GM19372 (cell line): Measurements from ENCODE around the gene CDH23.

Experiments used
- ATAC-seq: cut with Tn5 transposase; IDR thresholded peaks from one replicate; pipeline ENCODE4 v1.9.1; 2021; ENCODE audit warnings: mild to moderate bottlenecking, low read depth, moderate library complexity; ENCODE audit not compliant: unreplicated experiment

Gene CDH23

DNA sequence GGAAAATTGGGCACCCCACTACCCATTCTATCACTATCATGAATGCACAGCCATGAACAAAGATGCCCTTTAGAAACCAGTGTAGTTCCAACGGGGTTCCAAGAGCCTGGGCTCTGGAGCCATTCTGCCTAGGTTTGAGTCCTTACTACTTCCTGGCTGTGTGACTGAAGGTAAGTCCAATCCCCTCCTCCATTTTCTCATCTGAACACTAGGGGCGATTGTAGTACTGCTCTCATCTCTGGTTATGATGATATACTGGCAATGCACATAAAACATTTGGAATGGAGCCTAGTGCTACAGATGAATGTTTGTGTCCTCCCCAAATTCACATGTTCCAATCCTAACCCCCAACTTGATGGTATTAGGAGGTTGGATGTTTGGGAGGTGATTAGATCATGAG, 28.1 kb upstream of the CDH23 start:
- no peak for ATAC-seq

DNA sequence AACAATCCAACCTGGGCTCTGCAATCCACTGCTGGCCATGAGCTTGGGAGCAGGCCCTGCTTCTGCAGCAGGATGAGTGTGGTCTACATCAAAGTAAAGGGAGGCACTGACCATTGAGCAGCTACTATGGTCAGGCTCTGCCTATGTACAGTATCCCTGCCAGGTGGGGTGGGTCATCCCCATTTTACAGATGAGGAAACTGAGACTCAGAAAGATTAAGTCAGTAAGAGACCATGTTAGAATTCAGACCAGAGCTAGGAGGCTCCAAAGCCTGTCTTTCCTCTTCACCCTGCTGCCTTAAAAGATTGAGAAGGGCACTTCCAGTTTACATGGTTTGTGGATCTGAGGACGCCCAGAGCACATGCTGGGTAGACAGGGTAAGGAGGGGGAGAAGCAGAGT, 27.1 kb upstream of the CDH23 start:
- no peak for ATAC-seq

DNA sequence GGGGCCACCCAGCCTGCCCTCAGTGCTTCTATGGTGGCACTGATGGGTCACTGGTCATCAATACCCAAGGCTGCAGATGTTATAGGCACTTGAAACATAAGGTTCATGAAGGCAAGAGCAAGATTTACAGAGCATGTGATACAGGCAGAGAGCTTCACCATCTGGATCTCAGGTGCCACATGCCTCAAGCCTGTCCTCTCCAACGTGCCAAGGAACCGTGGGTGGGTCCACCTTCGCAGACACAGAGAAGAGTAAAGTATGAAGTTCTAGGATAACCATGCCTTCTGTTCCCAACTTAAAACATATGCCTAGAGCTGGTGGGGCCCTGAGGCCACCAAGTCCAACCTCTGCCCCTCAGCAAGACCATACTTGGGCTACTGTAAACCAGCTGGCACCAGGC, 26.7 kb upstream of the CDH23 start:
- no peak for ATAC-seq

DNA sequence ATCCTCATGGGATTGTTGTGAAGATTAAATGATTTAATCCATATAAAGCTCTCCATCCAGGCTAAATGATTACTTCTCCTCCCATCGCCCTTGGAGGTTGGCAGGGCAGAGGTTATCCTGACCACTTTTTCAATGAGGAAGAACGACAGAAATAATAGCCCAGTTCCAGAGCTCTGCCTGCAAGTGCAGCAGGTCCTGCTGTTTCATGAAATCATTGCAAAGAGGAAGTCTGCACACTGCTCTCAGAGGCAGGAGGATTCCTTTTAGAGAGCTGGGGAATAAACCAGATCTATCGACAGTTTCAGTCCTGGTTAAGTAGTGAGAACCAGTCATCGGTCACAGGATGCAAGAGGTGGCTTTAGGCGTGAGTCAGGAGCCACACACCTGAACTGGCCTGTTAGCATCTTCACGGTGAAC, 25.0 kb upstream of the CDH23 start:
- ATAC-seq = no peak

DNA sequence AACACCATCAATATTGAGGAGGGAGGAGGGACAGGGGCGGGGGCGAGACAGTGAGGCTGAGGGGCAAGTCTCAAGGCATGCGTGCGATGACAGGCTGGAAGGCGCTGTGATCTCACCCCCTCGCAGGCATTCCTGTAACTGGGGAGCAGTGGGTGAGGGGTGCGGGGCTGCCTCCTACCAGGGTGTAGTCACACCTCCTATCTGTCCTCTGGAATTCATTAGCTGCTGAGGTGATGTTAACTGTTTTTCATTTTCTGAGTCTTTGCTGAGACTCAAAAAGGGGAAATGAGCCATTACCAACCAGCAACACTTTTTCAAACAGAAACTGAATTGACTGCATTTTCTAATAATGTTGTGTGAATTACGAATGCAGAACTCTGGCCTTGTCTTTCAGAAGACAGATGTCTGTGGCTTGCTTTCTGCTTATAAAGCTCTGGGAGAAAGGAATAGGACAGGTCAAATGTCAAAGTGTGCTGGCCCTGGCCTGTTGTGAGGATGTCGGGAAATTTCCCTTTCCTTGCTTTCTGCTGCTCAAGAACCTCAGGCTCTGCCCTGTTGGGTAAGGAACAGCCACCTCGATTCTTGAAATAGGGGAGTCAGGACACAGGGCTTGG, 23.7 kb upstream of the CDH23 start:
- ATAC-seq = no peak

DNA sequence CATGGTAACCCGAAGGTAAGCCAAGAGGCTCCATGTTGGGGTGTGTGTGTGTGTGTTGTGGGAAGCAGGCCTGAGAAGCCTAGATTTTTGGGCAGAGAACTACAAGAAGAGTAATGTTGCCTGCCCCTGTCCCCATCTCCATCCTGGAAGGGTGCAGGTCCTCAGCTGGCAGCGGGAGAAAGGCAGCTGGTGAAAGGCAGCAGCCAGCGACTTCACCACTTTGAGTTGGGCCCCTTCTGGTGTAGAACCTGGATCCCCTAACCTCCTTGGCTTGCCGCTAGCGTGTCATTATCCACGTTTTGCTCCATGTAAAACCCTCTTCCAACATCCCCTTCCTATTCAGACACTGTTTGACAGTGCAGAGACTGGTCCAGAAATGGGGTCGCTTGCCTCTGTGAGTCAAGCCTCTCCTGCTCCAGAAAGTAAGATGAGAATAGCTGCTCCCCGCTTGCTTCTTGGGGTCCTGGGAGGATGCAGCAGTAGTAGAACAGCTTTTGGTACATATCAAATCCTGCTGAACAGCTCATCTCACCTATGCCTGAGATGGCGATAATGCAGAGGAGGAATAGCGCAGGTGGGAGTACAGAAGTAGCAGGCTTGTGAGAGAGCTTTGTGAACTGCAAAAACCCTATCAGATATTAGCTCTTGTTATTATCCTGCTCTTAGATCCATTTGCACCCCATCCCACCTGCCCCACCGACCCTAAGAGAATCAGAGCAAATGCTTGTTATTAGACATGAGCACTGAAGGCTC, 22.1 kb upstream of the CDH23 start:
- ATAC-seq = no peak

DNA sequence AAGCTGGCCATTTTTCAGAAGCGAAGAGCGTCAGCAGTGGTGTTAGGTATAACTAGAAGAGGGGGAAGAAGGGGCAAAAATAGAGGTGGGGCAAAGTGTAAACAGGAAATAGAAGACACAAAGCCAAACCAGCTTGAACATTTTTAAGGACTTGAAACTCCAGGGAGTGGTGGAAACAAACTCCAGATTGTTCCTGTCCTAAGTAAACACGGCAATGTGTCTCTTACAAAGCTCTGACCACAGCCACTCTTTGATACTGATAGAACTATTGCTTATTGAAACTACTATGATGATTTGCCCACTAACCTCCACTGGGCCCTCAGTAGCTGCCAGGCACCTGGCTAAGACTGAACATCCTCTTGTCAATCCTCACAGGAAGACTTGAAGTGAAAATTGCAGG, 20.8 kb upstream of the CDH23 start:
- ATAC-seq = no peak

DNA sequence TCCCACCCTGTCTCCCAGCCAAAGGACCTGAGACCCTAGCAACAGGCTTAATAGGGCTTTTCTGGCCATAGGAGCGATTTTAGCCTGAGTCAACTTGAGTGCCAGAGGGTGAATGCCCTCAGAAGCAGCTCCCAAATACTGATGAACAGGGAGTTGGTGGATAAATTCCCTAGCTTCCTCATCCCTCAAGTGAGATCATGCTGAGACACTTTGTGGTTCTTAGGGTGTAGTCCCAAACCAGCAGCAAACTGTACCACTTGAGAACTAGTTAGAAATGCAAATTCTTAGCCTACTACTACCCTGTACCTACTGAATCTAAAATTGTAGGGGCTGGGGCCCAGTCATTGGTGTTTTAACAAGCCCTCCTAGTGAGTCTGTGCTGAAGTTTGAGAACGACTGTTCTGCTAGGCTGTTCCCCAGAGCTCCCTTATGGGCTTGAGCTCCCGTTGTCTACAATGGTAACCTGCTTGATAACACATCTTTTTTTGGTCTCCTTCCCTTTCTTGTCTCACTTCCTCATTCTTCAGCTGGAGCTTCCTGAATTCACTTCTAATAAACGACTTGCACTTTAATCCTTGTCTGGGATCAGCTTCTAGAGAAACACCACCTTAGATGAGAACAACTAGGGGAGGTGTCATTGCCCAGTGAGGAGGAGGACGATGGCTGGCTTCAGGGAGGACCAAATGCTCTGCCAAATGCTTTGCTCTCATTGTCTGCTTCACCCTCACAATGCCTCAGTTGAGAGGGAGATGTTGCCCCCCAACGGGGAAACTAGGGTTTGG, 18.2 kb upstream of the CDH23 start:
- no peak for ATAC-seq

DNA sequence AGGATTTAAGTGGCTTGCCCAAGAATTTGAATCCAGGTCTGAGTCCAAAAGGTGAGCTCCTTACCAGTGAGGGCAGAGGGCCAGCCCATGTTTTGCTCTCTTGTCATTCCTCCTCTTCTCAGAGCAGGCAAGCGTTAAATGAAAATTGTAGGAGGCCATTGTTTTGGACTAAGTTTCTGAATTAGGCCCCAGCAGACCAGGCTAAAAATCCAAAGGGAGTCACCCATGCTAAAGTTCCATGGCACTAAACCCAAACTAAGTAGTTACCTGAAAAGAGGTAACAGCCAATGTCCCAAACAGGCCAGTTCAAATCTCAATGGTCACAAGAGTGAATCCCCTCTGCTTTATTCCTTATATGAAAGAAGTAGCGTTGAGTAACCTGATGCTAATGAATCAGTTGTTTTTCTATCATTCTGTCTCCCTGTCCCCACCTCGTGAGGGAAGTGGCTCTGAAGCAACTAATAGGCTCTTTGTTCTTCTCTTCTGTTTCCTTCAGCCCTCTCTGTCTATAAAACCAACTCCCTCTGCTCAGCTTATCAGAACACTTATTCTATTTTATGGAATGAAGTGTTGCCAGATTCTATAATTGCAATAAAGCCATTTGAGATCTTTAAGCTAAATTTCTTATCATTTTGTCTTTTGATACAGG, 17.5 kb upstream of the CDH23 start:
- ATAC-seq = no peak

DNA sequence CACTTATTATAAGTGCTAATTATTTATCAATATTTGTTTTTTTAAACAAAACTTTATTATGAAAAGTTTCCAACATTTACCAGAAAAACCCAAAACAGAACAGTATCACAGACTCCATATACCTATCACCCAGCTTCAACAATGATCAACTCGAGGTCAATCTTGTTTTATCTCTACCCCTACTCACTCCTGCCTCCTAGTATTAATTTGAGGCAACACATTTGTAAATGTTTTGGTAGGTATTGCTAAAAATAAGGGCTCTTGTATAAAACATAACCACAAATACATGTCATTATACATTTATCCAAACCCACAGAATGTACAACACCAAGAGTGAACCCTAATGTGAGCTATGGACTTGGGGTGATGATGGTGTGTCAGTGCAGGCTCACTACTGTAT, 15.9 kb upstream of the CDH23 start:
- no peak for ATAC-seq

DNA sequence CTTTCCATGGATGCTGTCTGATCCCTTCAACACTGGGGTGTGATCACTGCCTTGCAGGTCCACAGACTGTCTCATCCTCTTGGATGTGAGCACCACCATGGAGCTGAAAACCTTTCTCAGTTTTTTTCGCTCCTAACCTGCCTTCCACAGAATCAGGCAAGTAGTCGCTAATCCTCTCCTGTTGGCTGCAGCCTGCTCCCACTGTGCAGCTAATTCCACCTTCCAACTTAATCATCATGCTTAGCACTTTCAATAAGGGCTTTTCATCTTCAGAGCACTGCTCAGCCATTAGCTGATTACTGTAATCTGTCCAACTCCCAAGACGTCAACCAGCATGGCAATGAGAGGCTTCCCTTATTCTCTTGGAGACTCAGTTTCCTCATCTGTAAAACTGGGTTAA, 15.1 kb upstream of the CDH23 start:
- no peak for ATAC-seq

DNA sequence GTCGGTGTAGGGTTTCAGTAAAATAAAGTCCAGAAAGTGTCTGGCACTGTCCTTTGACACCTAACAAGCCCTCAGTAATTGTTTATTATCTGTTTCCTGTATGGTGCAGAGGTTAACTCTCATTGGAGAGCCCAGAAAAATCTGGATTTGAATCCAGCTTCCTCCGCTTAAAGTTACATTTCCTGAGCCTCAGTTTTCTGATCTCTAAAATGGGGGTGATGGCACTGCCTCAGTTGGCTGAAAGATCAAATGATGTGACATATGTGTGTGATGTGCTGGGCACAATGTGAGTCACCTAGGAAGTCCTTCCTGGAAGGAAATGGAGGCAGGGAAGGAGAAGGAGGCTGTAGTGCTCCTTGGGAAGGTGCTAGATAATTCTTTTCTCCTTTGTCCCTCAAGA, 14.7 kb upstream of the CDH23 start:
- no peak for ATAC-seq

DNA sequence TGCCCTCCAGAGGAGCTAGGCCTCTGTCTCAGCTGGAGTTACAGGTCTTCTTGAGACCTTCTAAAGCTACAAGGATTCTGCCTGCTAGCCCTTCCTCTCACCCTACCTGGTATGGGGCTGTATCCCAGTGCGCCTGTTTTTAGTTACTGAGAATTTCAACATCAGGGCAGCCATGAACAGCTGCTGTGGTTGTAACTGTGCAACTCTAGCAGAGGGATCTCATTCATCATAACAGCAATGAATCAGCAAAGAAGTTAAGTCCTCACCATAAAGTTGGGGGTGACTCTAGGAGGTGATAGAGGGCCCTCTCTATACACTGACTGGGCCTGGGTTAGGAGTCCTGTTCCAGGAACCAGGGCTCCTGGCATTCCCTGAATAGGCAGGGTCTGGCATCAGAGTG, 14.0 kb upstream of the CDH23 start:
- ATAC-seq = no peak

DNA sequence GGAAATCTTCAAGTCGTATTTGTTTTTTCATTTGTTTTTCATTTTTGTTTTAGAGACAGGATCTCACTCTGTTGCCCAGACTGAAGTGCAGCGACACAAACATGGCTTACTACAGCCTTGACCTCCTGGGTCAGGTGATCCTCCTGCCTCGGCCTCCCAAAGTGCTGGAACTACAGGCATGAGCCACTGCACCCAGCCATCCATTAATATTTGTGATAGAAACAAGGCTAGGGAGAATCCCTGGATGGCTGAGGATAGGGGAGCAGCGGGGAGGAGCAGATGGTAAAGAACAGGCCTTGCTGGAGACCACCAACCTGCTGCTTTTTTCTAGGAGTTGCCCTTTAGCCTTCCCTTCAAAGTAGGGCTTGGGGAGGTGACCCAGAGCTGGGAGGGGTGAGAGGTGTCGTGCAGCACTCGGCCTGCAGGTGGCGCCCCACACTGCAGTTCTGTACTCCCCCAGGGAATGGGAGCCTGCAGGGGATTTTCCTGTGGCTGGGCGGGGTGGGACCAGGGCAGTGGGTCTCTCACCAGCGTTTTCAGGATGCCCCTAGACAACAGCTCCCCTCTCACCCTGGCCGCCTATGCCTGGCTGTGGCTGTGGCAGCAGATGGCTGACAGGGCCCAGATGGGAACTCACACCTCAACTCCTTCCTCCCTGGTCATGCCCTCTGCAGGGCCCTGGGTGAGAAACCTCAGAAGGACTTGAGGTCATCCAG, 12.6 kb upstream of the CDH23 start:
- no peak for ATAC-seq

DNA sequence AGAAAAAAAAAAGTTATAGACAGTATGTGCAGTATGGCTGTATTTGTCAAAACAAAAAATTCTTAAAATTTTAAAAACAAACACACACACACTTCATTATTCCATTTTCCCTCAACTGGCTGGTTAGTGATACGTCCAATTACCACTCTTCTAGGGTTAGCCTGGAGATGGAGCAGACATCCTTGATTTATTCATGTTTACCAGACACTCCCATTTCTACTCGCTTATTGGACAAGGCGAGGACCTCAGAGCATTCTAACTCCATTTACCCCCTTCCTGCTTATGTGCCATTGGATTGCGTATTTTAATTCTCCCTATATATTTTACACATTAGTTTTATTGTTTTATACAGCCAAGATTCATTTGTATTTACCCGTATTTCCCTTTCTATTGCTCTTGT, 8.5 kb upstream of the CDH23 start:
- no peak for ATAC-seq

DNA sequence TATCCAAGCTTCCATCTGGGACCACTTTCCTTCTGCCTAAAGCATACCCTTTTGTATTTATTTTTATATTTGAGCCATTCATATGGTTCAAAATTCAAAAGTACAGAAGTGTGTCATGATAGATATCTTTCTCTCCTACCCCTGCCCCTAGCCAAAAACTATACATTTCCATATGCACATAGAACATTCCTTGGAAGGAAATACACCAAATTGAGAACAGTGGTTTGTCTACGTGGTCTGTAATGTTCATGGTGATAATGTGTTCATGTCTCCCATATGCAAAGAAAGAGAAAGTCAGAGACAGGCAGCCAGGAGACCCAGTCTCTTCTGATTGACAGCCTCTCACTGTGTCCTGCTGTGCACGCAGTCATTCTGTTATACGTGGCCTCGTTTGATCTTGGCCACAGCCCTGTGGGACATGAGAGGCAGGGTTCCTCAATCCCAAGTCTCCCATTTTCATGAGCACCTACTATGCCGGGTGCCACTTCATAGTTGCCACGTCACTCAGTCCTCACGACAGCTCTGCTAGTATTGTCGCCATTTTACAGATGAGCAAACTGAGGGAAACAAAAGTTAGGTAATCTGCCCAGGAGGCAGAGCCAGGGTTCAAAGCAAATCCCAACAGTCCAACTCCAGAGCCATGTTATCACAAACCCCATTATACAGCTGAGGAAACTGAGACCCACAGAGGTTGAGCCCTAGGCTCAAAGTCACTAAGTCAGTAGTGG, 8.0 kb upstream of the CDH23 start:
- ATAC-seq = no peak

DNA sequence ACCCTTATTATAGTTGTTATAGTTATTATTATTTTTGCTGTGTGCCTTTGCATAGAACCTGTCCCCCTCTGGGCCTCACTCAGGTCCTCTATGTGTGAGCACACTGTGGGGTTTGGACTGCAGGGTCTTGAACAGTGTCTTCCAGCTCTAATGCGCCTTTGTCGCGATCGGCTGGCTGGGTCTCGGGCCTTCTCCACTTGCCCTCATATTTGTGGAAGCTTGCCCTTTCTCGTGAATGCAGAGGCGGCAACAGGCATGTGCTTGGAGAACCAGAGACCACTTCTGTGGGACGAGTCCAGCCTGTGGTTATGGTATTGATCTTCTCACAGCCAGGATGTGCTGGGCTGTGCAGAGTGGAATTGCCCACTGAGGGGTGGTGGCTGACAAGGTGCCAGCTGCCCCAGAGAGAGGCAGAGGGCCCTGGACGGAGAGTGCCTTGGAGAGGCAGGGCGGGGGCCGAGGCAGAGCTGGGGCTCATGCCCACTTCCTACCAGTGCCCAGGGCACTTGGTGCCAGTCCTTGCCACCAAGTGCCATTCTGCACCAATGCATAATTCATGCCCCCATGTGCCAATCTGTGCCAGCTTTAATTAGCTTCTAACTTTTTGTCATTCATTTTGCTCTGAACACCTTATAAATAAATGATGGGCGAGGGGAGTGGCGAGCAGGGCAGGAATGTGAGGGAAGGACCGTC, 6.8 kb upstream of the CDH23 start:
- no peak for ATAC-seq

DNA sequence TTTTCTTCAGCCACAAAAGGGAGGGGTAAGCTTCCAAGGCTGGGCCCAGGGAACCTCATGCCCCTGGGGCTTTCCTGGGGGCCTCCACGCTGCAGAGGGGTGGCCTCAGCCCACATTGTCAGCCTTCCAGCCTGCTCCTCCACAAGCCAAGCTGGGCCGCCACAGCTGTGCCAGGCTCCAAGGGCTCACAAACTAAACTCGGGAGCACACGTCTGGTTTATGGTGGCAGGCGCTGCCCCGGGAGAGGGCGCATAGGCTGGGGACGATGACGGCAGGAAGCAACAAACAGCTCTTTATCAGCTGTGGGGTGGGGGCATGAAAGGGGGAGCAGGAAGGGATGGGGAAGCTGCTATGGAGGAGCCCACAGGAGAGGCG, 6.3 kb upstream of the CDH23 start:
- no peak for ATAC-seq

DNA sequence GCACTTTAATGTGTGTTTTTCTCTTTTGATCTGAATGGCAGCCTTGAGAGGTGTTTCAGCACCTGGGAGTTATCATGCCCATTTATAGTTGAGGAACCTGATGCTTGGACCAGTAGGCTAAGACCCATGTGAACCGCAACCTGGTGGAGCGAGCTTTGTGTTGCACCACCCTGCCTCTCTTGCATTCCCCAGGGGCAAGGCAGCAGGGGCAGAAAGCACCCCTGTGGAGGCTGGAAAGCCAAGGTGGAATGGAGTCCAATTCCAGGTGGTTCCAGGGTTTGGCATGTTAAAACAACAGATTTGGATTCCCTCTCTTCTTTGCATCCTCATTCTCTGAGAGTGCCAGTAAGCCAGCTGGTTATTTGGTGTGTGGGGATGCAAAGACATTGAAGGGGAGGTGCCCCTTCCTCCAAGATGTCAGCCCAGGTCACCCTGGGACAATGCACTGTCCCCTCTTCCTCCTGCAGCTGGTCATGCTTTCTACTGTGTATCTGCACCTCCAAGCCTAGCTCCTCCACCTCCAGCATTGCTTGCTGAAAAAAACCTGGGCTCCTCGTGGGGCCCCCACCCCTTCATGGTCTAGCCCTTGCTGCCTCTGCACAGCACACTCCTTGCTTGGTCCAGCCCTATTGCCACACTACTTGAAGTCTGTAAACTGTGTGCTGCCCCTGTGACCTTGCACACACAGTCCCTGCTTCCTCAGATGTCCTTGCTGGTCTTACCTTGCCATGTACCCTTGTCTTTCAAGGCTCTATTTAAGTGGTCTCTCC, 5.6 kb upstream of the CDH23 start:
- no peak for ATAC-seq
